GM19351 (cell line): Measurements from ENCODE around the gene MTCL1.

Experiments
- ATAC-seq: cut with Tn5 transposase; IDR thresholded peaks from one replicate; pipeline ENCODE4 v1.9.1; 2021; ENCODE audit warnings: mild to moderate bottlenecking, moderate library complexity; ENCODE audit not compliant: unreplicated experiment

The MTCL1 gene

DNA sequence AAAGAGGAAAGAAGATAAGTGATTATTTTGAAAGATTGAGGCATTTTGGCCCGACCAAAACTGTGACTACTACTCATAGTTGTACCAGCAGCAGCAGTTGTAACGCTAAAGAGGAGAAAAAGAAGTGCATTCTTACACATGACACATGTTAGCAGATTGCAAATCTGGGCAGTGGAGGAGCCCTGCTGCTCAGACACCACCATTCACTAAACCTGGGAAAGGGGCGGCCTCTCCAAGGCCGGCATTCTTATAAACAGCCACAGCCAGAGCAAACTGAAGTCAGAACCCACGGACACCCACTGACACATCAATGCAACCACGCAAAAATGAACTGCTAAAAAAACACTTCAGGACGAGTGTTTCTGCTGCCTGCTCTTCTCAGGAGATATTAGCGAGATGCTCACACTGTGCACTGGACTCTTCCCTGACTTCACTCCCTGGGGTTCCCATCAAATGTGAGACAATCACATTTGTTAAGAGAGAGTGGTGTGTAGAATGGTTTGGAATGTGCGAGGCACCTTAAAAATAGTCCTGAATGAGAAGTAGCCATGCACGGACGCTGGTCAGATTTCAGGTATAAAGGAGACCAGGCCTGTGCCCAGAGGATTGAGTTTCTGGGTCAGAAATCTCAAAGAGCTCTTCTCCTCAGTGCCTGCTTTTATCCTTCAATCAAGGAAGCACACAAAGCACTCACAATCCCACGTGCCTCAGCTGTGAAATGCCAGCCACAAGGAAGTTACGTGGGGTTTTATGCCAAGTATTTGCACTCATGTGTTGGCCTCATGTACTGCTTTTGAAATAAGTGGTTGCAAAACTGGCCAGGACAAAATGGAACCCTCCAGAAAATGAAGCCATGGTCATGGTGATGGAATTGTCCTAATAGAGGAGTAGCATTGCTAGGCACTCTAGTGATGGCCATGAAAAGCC is 83.4 kb downstream of the MTCL1 start:
- no peak for ATAC-seq

DNA sequence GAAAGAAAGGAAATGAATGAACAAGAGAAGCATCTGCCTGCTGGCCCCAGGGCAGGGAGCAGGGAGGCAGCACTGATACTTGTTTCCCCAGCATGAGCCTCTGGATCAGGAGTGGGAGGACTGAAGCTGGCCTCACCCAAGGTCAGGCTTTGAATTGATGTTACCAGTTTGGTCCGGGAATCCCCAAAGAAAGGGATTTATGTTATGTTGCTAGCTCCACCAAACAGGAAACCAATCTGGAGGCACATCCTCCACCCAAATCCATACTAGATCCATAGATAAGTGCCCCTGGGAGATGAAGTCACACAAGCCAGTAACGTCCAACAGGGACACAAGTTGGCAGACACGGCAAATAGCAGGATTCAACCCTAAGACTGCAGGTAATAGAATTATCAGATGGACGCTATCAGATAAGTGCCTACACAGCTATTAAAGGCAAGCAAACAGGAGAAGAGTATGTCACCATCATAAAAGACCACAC is 85.9 kb downstream of the MTCL1 start:
- no peak for ATAC-seq

DNA sequence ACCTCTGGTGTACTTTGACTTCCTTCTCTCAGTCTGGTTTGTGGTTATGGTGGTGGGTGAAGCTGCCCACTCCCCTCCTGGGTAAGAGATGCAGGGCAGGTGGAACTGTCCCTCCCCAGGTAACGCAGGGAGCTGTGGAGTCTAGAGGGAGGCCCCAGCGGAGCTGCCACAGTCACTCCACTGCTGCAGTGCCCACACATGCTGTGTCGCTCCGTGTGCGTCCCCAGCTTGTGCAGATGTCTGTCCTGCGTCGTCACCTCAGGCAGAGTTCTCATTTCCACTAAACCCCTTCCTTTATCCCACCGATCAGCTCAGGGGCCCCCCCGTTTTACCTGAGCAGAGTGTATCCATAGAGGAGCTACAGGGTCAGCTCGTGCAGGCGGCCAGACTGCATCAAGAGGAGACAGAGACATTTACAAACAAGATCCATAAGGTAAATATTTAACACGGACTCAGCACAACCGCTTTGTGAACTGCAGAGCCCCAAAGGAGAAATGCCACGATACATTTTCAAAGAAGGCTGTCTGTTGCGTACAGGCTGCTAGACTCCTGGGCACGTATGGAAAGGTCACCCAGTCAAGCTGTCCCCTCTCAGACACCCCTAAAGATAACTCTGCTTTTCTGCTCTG is 87.4 kb downstream of the MTCL1 start:
- ATAC-seq: no peak

DNA sequence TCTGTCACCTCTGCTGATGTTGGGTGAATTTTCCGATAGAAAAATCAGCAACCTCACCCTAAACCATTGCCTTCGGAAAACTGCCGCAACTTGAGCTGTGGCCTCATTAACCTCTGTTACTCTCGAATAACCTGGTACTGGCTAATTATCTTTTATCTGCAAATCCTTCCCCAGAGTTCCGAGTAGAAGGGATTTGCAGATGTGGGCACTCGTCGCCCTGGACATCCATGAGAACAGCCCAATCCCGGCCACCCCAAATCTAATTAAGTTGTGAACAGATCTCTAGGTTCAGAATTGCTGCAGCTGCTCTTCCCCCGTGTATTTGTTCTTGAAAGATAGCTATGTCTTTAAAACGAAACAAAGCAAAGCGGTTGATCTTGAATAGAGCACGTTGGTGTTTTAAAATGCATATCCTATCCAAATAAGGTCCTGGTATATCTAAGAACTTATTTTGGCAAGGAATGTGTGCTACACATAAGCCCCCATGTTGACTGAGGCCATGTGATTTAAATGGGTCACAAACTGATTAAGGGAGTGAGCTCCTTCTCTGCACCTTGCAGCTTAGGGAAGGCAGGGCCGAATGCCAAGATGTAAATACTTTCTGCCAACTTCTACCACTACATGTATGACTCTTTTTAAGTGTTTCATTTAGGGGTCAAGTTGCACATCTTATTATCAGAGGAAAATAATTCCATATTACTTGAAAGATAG is 88.2 kb downstream of the MTCL1 start:
- ATAC-seq: no peak

DNA sequence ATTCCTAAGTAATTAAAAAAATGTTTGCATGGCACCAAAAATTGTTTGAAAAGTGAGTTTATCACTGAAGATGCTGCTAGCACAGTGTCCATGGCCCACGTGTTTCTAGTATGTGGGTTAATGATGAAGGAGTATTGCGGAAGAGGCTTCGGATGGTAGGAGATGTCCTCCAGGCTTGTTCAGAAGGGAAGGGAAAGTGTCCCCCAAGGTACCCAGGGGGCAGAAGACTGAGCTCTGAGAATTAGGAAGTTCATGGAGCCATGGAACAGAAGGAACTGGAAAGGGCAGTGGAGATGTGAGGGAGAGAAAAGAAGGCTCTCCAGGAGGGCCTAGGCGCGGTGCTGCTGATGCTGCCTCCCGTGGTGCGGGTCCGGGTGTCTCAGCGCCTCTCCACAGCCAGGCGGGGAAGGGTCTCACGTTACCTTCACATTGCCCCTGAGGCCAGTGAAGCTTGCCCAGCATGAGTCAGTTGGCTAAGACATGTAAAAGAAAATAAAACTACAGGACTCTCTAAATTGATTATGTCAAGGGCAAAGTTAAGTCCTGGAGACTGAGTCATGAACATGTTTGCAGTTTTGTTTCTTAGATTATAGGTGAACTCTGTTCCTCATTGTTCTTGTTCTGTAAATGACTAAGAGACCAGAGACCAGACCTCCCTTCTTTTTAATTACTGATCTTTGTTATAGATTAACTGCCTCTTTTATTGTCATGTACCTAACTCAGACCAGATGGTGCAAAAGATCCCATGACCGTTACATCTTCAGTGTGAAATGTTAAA is 89.0 kb downstream of the MTCL1 start:
- no peak for ATAC-seq

DNA sequence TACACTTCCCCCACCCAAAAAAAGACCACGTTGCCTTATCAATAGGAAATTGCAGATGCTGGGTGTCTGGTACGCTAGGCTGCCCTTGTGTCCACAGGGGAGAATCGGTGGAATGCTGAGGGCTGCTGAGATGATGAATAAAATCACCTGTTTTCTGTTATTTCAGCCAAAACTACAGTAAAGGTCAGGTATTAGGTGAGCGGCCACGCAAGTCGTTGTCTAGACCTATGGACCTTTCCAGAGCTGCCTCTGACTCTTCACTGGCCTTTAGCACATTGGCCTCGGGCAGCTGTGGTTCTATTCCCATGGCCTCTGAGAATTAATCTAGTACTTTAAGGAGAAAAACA is 89.6 kb downstream of the MTCL1 start:
- no peak for ATAC-seq

DNA sequence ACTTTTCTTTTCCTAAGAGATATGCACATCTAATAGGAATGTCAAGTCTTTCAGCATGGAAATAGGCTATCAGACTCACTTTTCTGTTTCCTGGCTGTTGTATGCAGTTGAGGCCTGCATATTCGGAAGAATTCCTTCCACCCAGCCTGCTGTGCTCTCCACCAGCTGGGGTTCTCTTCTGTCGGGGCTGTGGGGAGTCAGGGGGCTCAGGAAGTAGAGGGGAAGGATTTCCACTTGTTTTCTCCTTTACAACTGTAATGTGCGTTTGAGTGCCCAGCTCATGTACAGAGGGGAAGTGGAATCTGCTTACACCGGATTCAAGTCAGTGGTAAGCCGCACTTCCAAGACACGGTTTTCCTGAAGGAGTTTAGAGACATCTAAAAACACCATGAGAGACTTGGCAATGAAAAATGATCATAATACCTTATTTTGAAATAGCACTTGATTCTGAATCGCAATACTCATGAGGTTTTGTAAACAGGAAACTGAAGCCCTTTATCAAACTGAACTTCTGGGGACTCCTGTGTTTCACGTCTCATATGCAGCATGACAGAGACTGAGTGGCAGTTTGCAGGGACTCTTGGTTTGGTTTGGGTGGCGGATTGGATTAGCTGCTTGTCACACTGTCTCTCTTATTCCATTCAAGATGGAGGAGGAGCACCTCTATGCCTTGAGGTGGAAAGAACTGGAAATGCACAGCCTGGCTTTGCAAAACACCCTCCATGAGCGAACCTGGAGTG is 90.4 kb downstream of the MTCL1 start:
- no peak for ATAC-seq

DNA sequence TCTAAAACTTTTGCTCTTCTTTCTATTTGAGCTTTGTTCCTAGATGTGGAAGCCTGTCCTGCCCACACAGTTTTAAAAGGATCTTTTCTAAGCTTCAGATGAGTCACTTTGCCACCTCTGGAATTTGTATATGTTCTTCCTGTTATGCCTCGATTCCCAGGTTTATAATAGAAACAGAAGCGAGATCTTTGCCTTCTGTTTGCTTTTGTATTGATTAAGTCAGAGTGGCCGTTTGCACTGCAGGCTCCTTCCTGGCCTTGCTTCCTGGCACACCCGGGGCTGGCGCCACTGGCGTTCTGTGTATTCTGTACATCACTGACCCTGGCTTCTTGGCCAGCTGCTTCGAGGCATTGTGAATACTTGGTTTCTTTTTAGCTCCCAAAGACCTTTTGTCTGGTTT is 91.8 kb downstream of the MTCL1 start:
- no peak for ATAC-seq

DNA sequence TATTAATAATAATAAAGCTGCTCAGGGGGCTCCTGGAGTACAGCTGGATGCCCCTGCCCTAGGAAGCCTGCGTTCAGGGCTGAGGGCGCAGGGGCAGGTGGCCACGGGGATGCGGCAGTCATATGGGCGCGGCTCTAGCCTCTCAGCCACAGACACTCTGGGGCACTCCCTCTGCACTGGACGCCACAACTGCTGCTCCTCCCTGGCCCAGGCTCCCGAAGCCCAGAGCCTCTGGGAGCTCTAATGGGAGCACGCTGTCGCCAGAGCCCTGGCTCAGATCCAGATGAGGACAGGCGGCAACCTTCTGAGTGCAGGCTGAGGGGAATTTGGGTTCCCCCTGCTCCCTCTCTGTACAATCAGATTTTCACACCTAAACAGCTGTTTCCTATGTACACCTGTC is 93.6 kb downstream of the MTCL1 start:
- ATAC-seq: no peak

DNA sequence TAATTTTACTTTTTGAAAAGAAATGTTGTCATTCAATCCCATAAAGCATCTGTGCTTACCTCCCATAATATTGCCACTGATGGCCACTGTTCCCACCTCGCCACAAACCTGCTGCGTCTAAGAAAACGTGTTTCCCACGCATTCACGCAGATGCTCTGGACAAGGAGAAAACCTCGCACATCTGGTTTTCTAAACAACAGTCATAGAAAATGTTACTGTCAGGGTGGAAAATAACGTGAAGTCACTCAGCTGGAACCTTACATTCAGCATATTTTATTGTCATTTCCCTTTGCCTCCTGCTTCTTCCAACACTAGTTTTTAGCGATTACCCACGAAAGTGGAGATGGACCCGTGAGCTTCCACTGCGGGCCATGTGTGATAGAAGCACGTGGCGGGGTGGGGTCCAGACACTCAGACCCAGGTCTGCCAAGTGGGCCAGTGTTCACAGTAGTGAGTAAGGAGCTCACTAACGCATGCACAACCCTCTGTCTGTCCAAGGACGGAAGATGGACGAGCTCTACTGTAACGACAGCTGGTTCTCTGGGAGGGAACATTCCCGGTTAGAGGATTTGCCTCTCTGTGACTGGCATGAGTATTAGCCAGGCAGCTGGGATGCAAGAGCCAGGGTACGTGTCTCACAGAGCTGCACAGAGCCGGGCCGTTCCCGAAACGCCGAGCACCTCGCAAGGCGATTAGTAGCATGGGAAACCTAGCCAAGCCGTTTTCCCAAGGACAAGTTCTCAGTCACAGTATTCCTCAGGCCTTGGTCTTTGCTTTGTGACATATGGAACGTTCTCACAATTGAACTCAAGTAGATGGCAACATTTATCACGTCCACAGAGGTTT is 94.5 kb downstream of the MTCL1 start:
- ATAC-seq: no peak

DNA sequence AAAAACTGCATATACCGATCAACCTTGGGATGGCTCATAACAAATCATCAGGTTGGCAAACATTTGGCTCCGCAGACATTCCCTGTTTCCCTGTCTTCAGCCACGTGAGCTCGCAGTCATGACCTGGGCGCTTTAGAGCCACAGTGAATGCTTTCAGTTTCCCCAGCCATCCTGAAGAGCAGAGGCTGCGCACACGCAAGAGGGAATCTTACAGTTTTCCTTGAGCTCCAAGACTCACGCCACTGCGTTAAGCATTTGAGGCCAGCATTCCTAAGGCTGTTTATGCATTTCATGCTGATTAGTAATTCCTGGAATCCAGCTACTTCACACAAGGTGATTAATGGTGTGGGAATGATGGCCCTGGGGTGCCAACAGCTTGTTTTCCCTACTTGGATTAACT is 95.1 kb downstream of the MTCL1 start:
- no peak for ATAC-seq

DNA sequence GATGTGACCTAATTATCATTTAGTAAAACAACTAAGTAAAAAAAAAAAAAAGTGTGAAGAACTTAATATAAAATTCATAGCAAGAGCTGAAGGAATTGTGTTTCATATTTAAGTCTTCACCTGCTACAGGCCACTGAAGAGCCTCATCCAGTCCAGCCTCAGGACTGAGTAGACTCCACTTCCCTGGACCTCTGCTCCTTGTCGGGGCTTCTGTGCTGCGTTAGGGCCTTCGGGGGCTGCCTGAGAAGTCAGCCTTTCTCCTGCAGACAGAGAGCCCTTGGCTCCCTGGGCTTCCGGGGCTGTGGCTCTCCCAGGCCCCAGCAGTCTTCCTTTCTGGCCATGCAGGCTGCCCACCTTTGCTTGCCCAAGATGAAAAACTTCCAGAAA is 95.5 kb downstream of the MTCL1 start:
- ATAC-seq: no peak

DNA sequence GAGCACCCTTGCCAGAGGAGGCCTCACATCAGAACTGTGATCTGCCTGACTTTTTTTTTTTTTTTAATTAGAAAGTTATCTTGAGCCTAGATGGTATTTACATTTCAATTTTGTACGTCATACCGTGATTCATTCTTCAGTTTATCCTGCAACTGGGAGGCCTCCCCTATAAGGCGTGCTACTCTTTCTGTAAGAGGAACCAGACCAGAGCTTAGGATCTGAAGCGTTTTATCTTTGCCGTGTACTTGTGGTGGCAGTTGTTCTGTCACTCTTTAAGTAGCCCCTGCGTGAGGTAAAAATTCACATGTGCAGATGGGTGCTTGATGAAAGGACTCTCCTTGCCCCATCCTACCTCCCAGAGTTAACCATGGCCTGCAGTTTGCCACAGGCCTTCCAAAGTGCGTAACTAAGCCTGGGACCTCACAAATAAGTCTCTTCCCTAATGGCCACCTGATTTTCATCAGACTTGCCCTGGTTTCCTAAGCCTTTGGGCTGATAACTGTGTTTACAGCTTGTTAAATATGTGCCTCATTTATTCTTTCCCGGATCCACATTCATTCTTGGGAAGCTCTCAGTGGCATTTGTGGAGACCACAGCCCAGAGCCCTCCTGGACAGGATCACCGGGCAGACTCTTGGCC is 96.0 kb downstream of the MTCL1 start:
- ATAC-seq: no peak

DNA sequence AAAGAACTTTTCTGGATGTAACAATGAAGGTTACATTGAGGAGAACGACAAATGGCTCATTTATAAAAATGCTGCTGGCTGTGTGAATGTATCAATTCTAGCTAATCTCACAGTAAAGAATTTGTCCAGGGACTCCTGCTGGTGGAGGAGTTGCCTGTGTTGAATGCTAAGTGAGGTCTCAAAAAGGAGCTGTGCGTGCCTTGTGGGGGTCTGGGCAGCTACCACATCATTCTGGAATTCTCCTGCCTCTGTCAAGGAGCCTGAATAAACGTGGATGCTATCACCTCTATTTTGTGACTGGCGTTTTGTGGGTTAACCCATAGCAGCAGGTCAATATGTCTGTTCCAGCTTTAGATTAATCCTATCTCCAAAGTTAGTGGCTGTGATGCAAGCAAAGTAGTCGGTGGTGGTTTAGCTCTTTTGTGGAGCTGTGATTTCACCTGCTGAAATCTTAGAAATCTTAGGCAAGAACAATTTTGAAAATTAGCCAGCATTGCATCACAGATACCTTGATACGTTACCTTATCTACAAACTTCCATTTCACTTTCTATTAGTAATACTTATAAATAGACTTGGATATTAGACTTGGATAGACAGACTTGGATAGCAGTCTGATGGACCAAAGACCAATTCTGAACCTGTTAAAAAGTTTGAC is 96.8 kb downstream of the MTCL1 start:
- ATAC-seq: no peak

DNA sequence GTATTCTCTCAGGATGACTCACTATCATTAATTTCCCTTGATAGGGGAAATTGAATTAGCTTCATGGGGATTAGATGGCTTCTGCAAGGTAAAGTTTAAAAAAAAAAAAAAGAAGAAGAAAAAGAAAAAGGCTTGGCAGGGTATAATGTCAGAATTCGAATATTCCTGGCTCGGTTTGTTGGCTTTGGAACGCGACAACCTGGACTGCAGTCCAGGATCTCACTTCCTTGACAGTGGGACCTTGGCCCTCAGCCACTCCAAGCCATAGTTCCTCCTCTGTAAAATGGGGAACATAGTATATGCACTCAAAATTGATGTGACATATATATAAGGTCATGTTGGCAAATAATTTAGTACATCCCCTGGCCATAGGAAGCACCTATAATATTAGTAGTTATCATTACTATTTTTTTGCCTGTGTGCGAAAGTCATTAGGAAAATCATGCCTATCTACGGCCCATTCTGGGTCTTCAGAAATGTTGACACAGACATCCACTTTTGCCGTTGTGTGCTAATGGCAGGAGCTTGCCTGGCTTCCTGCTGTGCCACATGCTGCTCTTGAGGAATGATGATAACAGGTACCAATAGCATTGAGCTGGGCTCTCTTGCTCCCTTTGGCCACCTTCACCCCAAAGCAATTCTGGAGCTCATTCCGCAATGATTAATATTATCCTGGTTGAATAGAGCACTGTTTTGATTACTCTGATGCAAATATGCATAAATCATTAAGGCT is 97.9 kb downstream of the MTCL1 start:
- ATAC-seq: no peak

DNA sequence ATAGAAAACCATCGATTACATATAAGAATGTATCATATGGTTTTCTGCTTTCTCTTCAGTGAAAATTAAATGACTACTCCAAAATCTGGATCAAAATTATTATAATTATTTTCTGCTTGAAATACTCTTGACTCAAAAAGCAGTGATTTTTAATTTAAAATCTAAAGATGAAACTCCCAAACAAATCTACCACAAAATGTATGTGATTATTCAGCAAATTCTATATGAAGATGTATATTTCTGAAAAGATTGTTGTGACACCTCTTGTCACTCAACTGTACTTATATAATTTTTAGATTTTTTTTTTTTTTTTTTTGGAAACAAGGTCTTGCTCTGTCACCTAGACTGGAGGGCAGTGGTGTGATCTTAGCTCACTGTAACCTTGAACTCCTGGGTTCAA is 98.6 kb downstream of the MTCL1 start:
- no peak for ATAC-seq

DNA sequence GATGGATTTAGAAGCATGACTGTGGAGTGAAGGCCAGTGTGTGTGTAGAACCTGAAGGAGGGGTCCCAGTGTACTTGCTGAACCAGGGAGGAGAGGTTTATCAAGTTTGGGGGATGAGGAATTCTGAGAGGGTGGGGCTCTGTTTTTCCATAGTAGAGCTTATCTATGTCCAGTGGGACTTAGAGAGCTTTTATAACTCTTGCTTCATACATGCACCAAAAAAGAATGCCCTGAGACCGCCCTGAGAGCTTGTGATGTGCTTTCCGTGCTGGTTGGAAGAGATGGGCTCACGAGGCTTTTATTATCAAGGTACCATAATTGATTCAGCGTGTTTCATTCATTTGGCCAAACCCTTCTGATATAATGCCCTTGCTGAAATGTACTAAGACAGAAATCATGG is 100.2 kb downstream of the MTCL1 start:
- no peak for ATAC-seq
